Left renal cortex interstitium (tissue), 4 donors: Measurements from ENCODE around the gene FMR1. TPM values are rescaled to one million over a fixed set of nuclear protein-coding genes. Genes with fewer than 3 reads are reported as not detected.

Experiments
- DNase-seq, 4 donors: peaks; one replicate each; pipeline ENCODE4 v3.0.0-alpha.2; 2013; ENCODE audit warnings: low read depth in 4 of 4, low spot score in 2 of 4, missing footprints in 1 of 4
- polyA plus RNA-seq, 4 donors: library from polyadenylated mRNA; unstranded; fragments of 120-200 nt; gene quantifications; one replicate each; pipeline ENCODE4 v1.2.1, GENCODE V29; 2013; ENCODE audit not compliant: insufficient read length in 4 of 4

FMR1 gene
- polyA plus RNA-seq, 4 donors, result 58.0 to 112 (median 78.2) TPM

DNA sequence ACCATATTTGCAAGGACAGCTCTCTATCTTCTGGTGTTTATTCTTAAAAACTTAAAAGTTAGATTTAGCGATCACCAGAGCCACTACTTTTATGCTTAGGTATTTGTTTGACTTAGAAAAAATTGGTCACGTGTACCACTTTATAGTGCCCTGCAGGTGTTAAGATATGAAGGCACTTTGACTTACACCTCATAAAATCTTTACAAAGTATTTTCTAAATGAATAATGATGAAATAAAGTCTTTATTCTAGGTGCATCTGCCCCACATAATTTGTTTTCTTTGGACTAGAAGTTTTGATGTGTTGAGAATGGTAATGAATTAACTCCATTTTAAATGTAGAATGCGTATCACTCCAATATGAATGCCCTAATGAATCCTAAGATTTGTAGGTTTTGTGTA is 2.9 kb downstream of the FMR1 start:
- no peak for DNase-seq

GRCh38 chrX:147916375-147916968 is 4.8 kb downstream of the FMR1 start:
- no peak for DNase-seq

GRCh38 chrX:147917700-147918695 is 6.3 kb downstream of the FMR1 start:
- DNase-seq, result no peak

DNA sequence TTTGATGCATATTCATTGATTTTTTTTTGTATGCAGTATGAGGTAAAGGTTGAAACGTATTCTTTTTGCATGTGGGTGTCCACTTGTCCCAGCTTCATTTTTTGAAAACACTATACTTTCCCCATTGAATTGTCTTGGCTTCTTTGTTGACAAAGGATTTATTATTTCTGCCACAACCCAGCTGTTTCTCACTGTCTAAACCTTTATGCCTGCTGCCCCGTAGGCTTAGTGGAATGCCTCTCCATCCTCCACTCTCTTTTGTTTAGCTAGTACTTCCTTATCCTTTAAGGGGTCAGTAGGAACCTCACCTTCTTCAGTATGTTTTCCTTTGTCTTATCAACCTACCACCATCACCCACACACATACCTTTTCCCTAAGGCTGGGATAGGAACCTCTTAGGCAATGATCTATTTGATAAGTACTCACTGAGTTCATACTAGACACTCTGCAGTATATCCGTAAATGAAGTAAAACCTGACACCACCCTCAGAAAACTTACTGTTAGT is 8.5 kb downstream of the FMR1 start:
- DNase-seq, result no peak

DNA sequence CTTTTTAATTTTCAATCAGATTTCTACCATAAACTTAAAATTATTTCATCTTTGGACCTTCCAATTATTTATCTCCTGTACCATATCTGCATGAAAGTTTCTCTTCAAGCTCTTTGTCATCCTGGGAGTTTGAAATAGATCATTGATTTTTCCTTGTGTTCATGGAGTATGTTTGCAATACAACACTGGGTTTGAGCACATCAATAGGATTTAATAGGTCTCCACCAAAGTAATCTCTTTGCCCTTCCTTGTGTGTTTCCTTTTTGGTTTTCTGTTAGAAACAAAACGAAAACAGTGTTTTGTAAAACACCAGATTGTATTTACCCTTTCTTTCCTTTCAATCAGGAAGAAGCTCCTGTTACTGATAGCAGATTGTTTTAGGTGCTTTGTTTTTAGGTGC is 11.9 kb downstream of the FMR1 start:
- no peak for DNase-seq

- DNase-seq, result no peak
Observed at GRCh38 chrX:147927256-147927655, 15.5 kb downstream of the FMR1 start.

DNA sequence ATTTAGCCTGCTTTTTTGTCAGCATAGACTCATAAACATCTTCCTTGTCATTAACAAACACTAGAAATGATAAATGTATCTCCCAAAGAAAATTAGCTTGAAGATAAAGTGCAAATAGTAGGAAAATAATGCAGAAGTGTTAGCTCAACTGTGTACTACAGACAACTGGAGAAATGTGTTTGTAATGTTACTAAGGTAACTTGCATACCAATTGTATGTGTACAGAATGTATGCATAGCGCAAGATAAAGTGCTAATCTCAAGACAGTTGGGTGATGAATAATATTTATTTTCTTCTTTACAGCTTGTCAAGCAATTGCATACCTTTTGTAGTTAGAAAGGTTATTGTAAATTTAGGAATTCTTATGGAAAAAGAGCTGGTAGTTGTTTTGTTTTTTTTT is 22.1 kb downstream of the FMR1 start:
- DNase-seq, result no peak

DNA sequence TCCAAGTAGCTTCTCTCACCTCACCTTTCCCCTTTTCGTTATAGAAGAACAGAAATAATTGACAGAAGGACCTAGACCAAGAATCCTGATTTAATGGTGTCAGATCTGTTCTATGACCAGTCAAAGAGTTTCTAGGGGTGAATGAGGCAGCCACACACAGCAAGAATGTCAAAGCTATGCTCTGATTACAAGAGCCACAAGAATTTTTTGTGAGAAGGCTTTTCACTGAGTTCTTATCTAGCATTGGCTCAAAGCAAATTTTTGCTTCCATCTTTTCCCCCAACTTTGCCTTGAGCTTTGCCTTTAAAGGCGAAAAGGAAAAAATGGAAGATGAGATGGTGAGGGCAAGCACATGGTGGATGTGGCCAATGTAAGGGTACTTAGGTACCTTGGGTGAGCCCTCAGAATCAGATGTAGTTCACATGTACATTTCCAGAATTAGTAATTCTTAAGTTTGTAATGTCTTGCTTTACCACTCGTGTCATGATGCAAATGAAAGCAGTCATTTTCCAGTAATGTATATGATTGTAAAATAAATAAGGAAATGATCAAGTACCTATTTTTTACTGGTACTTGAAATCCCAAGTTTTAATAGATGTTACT is 23.5 kb downstream of the FMR1 start:
- DNase-seq, result no peak

DNA sequence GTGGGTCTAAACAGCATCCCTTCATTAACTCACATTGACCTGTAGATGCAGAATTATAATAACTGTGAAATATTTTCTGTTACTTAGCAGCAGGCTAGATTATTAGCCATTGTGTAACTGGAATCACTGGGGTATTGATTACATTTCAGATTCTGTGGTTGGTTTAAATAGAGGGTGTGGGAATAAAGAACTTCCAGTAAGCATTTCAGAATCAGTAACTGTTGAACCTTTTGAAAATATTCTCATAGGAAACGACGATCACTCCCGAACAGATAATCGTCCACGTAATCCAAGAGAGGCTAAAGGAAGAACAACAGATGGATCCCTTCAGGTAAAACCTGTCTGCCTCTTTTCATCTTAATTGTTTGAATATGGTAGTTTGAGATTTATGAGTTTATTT is 33.6 kb downstream of the FMR1 start:
- DNase-seq, result no peak

GRCh38 chrX:147948531-147948930 is 36.8 kb downstream of the FMR1 start:
- DNase-seq, result no peak

DNA sequence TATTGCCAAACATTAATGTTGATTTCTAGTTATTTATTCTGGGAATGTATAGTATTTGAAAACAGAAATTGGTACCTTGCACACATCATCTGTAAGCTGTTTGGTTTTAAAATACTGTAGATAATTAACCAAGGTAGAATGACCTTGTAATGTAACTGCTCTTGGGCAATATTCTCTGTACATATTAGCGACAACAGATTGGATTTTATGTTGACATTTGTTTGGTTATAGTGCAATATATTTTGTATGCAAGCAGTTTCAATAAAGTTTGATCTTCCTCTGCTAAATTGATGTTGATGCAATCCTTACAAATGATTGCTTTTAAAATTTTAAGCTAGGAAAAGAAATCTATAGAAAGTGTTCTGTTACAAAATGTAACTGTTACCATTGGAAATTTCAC is 38.6 kb downstream of the FMR1 start:
- no peak for DNase-seq

- DNase-seq, result no peak
Observed at GRCh38 chrX:147953976-147954375, 42.3 kb downstream of the FMR1 start.

- DNase-seq, result no peak
Observed at GRCh38 chrX:147957291-147957690, 45.6 kb downstream of the FMR1 start.

GRCh38 chrX:147958291-147958690 is 46.6 kb downstream of the FMR1 start:
- DNase-seq, result no peak

GRCh38 chrX:147960722-147961121 is 49.0 kb downstream of the FMR1 start:
- DNase-seq, result no peak

DNA sequence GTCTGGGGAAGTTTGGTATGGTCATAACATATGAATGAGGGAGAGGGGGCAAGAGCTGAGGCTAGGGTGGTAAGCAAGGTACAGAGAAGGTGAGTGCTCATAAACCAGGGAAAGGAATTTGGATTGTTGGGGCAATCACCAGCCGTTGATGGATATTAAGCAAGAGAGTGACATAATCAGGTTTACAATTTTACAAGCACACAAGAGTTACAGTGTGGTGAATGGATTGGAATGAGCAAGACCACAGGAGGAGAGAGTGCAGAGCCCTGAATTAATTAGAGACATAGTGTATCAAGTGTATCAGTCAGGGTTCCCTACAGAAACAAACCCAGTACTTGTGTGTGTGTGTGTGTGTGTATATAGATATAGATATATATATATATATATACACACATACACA is 50.8 kb downstream of the FMR1 start:
- no peak for DNase-seq

DNA sequence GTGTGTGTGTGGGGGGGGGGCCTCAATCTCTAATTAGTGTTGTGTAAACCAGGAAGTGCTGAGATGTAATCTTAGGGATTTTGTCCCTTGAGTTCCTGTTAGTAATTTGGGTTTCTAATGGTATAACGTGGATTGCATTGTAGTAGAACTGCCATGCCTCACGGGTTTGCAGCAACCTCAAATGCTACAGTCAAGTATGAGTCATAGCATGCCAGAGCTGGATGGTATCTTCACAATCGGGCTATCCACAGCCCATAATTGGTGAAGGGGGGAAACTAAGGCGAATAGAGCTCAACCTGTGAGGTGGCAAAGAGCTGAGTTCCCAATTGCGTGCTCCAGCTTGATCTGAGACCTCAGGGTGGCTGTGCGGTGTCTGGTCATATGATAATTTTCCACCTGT is 67.2 kb downstream of the FMR1 start:
- no peak for DNase-seq

GRCh38 chrX:147981038-147981752 is 69.5 kb downstream of the FMR1 start, which contains the start of gene FMR1NB:
TSS of gene FMR1NB (plus strand) at chrX:147981337. CDS start at chrX:147981403, 66 bp downstream.
- no peak for DNase-seq
